SH-SY5Y (cell line): Measurements from ENCODE around the gene ZBTB7C.
A peak's percentile ranks its signal among the peaks of the same experiment; 100 is the strongest.

ENCODE experiments used
- GATA2 ChIP-seq: IDR thresholded peaks from 2 replicates; pipeline ENCODE4 v1.6.1; 2011; ENCODE audit warnings: mild to moderate bottlenecking, low read depth, low read length
- GATA3 ChIP-seq: IDR thresholded peaks from 2 replicates; pipeline ENCODE4 v1.6.1; 2011; ENCODE audit warnings: low read depth, mild to moderate bottlenecking, low read length, moderate library complexity

ZBTB7C gene

DNA sequence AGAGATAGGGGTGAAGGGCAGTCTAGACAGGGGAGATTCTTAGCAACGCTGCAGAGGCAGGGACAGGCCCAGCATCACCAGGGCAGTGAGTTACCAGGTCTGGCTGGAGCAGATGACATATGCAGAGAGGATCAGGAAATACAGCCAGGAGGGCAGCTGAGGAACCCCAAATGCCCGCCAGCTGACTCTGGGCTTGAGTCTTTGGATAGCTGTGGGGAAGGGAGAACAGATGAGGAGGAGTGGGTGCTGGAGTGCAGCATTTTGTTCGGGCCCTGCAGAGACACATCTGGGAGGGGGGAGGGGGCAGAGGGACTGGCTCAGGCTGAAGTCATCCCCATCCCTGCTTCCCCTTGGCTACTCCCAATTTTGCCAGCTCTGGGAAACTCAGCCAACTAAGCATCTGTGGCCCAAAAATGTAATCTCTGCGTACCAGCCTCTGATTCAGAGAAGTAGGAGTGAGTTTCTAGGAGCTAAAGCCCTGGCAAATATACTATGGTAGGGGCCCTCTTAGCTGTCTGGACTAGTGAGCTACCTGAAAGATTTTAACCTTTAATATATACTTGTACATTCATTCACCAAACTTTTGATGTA is 214.5 kb downstream of the ZBTB7C start:
- no peak for TF ChIP-seq GATA2

DNA sequence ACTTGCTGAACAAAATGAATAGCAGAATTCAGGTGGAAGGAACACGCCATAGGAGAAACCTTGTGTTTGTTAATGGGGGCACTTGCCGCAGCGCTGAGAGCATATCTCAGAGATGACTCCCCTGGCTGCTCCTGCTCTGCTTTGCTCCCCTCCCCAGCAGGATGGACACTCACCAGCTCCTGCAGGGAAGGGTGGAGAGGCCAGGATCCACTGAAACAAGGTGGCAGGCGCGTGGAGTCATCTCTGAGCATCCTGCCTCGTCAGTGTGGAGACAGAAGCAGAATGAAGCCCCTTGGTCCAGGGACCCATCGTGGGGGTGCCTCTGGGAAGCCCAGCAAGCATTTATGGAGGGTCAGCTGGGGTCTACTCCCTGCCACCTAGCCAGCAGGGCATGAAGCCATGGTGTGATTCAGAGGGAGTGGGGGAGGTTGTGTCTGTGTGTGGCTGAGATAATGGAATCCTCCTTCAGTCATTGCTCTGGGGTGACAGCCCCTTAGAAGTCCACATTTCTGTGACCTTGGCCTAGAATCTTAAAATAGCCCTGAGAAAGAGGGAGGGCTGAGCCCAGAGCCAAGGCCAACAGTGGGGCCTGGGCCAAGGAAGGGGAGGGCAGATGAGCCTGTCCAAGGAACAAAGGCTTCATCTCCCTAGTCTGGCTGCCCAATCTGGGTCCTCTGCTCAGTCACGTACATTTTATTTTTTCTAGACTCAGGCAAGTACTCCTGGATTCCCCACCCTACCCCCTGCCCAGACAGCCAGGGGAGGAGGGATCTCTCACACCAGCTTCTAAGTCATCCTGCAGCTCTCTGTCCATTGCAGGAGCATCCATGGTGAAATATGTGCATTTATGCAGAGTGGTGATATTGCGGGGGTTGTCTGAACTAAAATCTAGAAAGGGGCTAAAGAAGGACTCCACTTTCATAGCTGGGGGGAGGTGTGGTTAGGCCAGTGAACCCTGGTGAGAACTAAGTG is 215.4 kb downstream of the ZBTB7C start:
- TF ChIP-seq GATA2: no peak
- no peak for TF ChIP-seq GATA3

- TF ChIP-seq GATA3: no peak
- no peak for TF ChIP-seq GATA2
Observed at GRCh38 chr18:48192542-48192941, 216.6 kb downstream of the ZBTB7C start.

DNA sequence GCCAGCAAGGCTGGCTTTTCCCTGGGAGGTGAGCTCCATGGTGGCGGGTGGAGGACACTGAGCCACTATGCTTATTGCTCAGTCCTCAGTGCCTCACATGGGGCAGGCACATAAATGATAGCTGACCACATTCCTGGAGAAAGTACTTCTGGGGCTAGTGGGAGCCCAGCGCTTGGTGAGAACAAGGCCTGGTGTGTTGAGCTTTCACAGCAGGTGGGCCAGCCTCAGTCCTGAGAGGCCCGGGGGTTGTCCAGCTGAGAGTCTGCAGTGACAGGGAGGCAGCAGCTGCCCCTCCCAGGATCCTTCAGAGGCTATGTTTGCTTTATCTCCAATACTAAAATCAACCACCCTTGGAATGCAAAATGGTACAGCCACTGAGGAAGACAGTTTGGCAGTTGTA is 217.7 kb downstream of the ZBTB7C start:
- TF ChIP-seq GATA2 (no peak), GATA3 (no peak)

- no peak for TF ChIP-seq GATA2
Observed at GRCh38 chr18:48190994-48191393, 218.2 kb downstream of the ZBTB7C start.

DNA sequence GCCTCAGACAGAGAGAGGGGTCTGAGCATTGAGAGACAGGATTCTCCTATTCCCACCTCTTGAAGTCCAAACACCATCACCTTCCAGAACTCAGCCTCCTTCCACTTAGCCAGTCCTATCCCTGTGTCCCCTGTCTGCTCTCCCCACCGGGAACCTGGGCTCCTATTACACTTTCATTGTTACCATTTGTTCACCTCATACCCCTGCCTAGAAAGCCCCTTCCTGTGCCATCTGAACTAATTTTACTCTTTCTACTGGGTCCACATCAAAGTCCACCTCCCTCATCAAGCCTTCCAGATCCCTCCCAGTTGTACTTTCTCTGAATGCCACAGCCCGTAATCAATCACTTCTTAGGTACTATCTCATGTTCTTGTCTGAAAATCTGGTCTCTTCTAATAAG is 220.6 kb downstream of the ZBTB7C start:
- TF ChIP-seq GATA3: no peak
- TF ChIP-seq GATA2: no peak

- TF ChIP-seq GATA3 (no peak), GATA2 (no peak)
Observed at GRCh38 chr18:48186861-48187260, 222.3 kb downstream of the ZBTB7C start.

- TF ChIP-seq GATA3 (no peak), GATA2 (no peak)
Observed at GRCh38 chr18:48186131-48186766, 222.9 kb downstream of the ZBTB7C start.

DNA sequence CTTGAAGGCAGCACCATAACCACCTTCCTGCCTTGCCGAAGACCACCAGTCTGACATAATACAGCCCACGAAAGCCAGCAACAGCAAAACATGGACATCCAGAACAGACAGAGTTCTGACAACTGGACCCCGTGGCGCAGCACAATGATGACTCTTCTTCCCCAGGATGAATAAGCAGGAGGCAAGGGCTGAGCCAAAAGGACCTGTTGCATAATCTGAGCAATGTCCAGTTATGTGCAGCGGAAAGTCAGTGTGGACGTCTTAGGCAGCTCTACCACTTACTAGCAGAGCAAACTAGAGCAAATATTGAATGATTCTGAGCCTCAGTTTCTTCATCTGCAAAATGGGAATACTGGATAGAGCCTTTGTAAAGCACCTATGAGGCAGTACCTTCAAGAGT is 225.1 kb downstream of the ZBTB7C start:
- TF ChIP-seq GATA3: no peak
- no peak for TF ChIP-seq GATA2

GRCh38 chr18:48183613-48184012 is 225.6 kb downstream of the ZBTB7C start:
- no peak for TF ChIP-seq GATA3
- no peak for TF ChIP-seq GATA2

- TF ChIP-seq GATA3 (no peak), GATA2 (no peak)
Observed at GRCh38 chr18:48182779-48183178, 226.4 kb downstream of the ZBTB7C start.

DNA sequence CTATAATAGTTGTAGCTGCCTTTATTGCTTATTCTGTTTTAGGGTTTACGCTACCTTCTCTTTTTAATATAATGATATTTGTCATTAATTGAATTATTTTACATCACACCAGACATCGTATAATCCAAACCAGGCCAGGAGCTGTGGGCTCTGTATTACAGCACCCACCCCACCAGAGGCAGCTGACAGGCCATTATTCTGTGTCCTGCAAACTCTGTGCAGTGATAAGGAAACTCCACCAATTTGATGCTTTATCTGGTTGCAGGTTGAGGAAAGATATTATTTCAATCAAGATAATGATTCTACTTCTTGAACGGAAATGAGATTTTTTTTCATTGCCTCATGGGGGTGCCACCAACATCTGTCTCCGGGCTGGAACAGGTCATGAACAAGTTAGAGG is 227.3 kb downstream of the ZBTB7C start:
- peak; percentile 90 for TF ChIP-seq GATA3
- peak; percentile 92 for TF ChIP-seq GATA2

GRCh38 chr18:48181087-48181823 is 227.9 kb downstream of the ZBTB7C start:
- TF ChIP-seq GATA3: no peak

DNA sequence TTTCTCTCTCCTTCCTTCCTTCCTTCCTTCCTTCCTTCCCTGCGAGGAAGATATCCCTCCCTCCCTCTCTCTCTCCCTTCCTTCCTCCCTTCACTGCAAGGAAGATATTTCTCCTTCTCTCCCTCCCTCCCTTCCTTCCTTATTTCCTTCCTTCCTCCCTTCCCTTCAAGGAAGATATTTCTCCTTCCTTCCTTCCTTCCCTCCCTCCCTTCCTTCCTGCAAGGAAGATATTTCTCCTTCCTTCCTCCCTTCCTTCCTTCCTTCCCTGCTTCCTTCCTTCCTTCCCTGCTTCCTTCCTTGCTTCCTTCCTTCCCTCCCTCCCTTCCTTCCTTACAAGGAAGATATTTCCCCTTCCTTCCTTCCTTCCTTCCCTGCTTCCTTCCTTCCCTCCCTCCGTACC is 229.5 kb downstream of the ZBTB7C start:
- TF ChIP-seq GATA2: no peak
- no peak for TF ChIP-seq GATA3

DNA sequence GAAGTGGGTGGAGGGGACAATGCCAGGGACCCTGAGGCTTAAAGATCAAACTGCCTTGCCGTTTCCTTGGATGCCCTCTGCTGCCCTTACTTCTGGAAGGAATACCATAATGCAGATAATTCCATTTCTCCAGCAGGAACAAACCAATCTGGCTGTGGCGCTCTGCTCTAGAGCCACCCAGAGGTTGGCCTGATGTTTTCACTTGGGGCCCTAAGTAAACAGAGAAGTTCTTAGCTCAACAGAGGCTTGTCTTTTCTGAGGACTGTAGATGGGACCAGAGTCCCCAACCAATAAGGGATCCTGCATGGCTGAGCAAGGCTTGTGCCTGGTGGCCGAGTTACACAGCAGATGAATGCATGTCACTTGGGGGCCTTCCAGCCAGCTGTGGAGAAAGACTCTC is 230.2 kb downstream of the ZBTB7C start:
- no peak for TF ChIP-seq GATA2
- no peak for TF ChIP-seq GATA3

GRCh38 chr18:48176909-48177308 is 232.3 kb downstream of the ZBTB7C start:
- TF ChIP-seq GATA3: no peak
- no peak for TF ChIP-seq GATA2
